ENCODE data around the gene PDE2A.
A peak's percentile ranks its signal among the peaks of the same experiment; 100 is the strongest.

Gene PDE2A

GRCh38 chr11:72588421-72589410, 85.5 kb downstream of the PDE2A start:
- DNase-seq (ENCODE audit: low spot score): no peak

- no peak for DNase-seq (ENCODE audit: low spot score)
Observed at GRCh38 chr11:72587696-72588095, 86.5 kb downstream of the PDE2A start.

GRCh38 chr11:72586321-72587090, 87.7 kb downstream of the PDE2A start:
- no peak for DNase-seq (ENCODE audit: low spot score)

- DNase-seq (ENCODE audit: low spot score): peak; percentile 88
Observed at GRCh38 chr11:72585762-72586311, 88.4 kb downstream of the PDE2A start.

GRCh38 chr11:72584939-72585597, 89.2 kb downstream of the PDE2A start:
- no peak for DNase-seq (ENCODE audit: low spot score)

- peak; percentile 41 for DNase-seq (ENCODE audit: low spot score)
Observed at GRCh38 chr11:72584293-72584938, 89.8 kb downstream of the PDE2A start.

GRCh38 chr11:72583616-72584292, 90.5 kb downstream of the PDE2A start:
- no peak for DNase-seq (ENCODE audit: low spot score)

- no peak for DNase-seq (ENCODE audit: low spot score)
Observed at GRCh38 chr11:72583177-72583553, 91.1 kb downstream of the PDE2A start.

- DNase-seq (ENCODE audit: low spot score): no peak
Observed at GRCh38 chr11:72582206-72583176, 91.7 kb downstream of the PDE2A start.

GRCh38 chr11:72581067-72581466, 93.2 kb downstream of the PDE2A start:
- DNase-seq (ENCODE audit: low spot score): no peak

- no peak for DNase-seq (ENCODE audit: low spot score)
Observed at GRCh38 chr11:72580642-72580950, 93.6 kb downstream of the PDE2A start.

- no peak for DNase-seq (ENCODE audit: low spot score)
Observed at GRCh38 chr11:72579816-72580641, 94.2 kb downstream of the PDE2A start.

GRCh38 chr11:72578991-72579815, 95.0 kb downstream of the PDE2A start:
- no peak for DNase-seq (ENCODE audit: low spot score)

- DNase-seq (ENCODE audit: low spot score): no peak
Observed at GRCh38 chr11:72578566-72578965, 95.7 kb downstream of the PDE2A start.

- DNase-seq (ENCODE audit: low spot score): no peak
Observed at GRCh38 chr11:72578051-72578450, 96.2 kb downstream of the PDE2A start.

- no peak for DNase-seq (ENCODE audit: low spot score)
Observed at GRCh38 chr11:72577271-72577721, 96.9 kb downstream of the PDE2A start.

- DNase-seq (ENCODE audit: low spot score): no peak
Observed at GRCh38 chr11:72576661-72577060, 97.6 kb downstream of the PDE2A start.

GRCh38 chr11:72576243-72576595, 98.0 kb downstream of the PDE2A start:
- no peak for DNase-seq (ENCODE audit: low spot score)
